ENCODE measurements around the gene KCNH3.
A peak's percentile ranks its signal among the peaks of the same experiment; 100 is the strongest.

The KCNH3 gene

GRCh38 chr12:49538510-49539403 is at the start of gene KCNH3 (continued):
- peak; percentile 49; the same call in 1 of the 2 replicates for TF ChIP-seq ZFHX2 (tag by site-specific recombination; conservative IDR thresholded peaks at IDR 0.05)
- no peak for TF ChIP-seq ZEB2 (tag by site-specific recombination; IDR thresholded peaks at IDR 0.05)
- TF ChIP-seq ZNF433 (tag by site-specific recombination; IDR thresholded peaks at IDR 0.05; ENCODE audit: low read depth) = no peak
- no peak for TF ChIP-seq ZBTB21 (tag by site-specific recombination; IDR thresholded peaks at IDR 0.05)
- TF ChIP-seq KLF17 (tag by site-specific recombination; IDR thresholded peaks at IDR 0.05) = 0 out of 2 replicates have a peak, but pooled peaks have one; percentile 6
- TF ChIP-seq ZSCAN16 (tag by site-specific recombination; IDR thresholded peaks at IDR 0.05) = no peak
- 0 out of 2 replicates have a peak, but pooled peaks have one; percentile 27 for TF ChIP-seq ZBTB8A (tag by site-specific recombination; IDR thresholded peaks at IDR 0.05)
- no peak for TF ChIP-seq ZNF138 (tag by site-specific recombination; IDR thresholded peaks at IDR 0.05; ENCODE audit: borderline replicate concordance)
- no peak for TF ChIP-seq ZNF214 (tag by site-specific recombination; IDR thresholded peaks at IDR 0.05; ENCODE audit: borderline replicate concordance)
- TF ChIP-seq WT1 (tag by site-specific recombination; IDR thresholded peaks at IDR 0.05) = peak; percentile 78
- 0 out of 2 replicates have a peak, but pooled peaks have one; percentile 11 for TF ChIP-seq ZSCAN30 (tag by site-specific recombination; IDR thresholded peaks at IDR 0.05)
- TF ChIP-seq ZNF48 (tag by site-specific recombination; IDR thresholded peaks at IDR 0.05) = no peak
- no peak for TF ChIP-seq ZNF211 (tag by site-specific recombination; IDR thresholded peaks at IDR 0.05; ENCODE audit: low read depth)
- TF ChIP-seq ZNF366 (tag by site-specific recombination; conservative IDR thresholded peaks at IDR 0.05) = no peak
- TF ChIP-seq ZBTB17 (tag by site-specific recombination; IDR thresholded peaks at IDR 0.05) = no peak
- no peak for TF ChIP-seq ZFP3 (tag by site-specific recombination; IDR thresholded peaks at IDR 0.05; ENCODE audit: low read depth)
- no peak for TF ChIP-seq ZNF692 (tag by site-specific recombination; IDR thresholded peaks at IDR 0.05)
- no peak for TF ChIP-seq PBX3 (CRISPR knock-in tag; IDR thresholded peaks at IDR 0.05)
- no peak for TF ChIP-seq KLF16 (tag by site-specific recombination; IDR thresholded peaks at IDR 0.05)
- TF ChIP-seq ZNF513 (tag by site-specific recombination; IDR thresholded peaks at IDR 0.05) = no peak
- TF ChIP-seq TSHZ1 (tag by site-specific recombination; IDR thresholded peaks at IDR 0.05; ENCODE audit: borderline replicate concordance) = no peak
- no peak for TF ChIP-seq ZNF239 (tag by site-specific recombination; IDR thresholded peaks at IDR 0.05)
- TF ChIP-seq ZNF610 (tag by site-specific recombination; IDR thresholded peaks at IDR 0.05; ENCODE audit: borderline replicate concordance) = no peak
- no peak for TF ChIP-seq ZNF26 (tag by site-specific recombination; IDR thresholded peaks at IDR 0.05)
- TF ChIP-seq ZNF624 (tag by site-specific recombination; IDR thresholded peaks at IDR 0.05) = no peak
- TF ChIP-seq ZNF660 (tag by site-specific recombination; IDR thresholded peaks at IDR 0.05) = no peak
- peak; percentile 75 for TF ChIP-seq SP2 (tag by site-specific recombination; IDR thresholded peaks at IDR 0.05)
- no peak for TF ChIP-seq PRDM1 (tag by site-specific recombination; IDR thresholded peaks at IDR 0.05)
- TF ChIP-seq ZNF658 (tag by site-specific recombination; IDR thresholded peaks at IDR 0.05) = no peak
- TF ChIP-seq TRIM28 (IDR thresholded peaks at IDR 0.05; ENCODE audit: borderline replicate concordance, low read length) = no peak

All from HEK293 (cell line).